WERI-Rb-1 (cell line): ENCODE measurements around the gene KANK4.

Experiments
- DNase-seq: peaks from one replicate; pipeline ENCODE4 v3.0.0-alpha.2; 2020
- H3K27ac ChIP-seq: fragments of 250-450 bp; sonication (Bioruptor Pico); 2 replicates; pipeline ENCODE4 v1.5.1; 2020; ENCODE audit warnings: mild to moderate bottlenecking, moderate library complexity
- H3K27me3 ChIP-seq: fragments of 250-450 bp; sonication (Bioruptor Pico); 2 replicates; pipeline ENCODE4 v1.5.1; 2021; ENCODE audit warnings: mild to moderate bottlenecking, low read depth, moderate library complexity; ENCODE audit not compliant: insufficient read depth, severe bottlenecking
- H3K36me3 ChIP-seq: fragments of 250-450 bp; sonication (Bioruptor Pico); 2 replicates; pipeline ENCODE4 v1.5.1; 2020; ENCODE audit warnings: mild to moderate bottlenecking, moderate library complexity
- H3K4me3 ChIP-seq: 2 replicates; pipeline ENCODE4 v1.5.1; 2011; ENCODE audit warnings: low read depth, mild to moderate bottlenecking, control low read depth, low read length
- H3K9me3 ChIP-seq: fragments of 250-450 bp; sonication (Bioruptor Pico); 2 replicates; pipeline ENCODE4 v1.5.1; 2021; ENCODE audit warnings: mild to moderate bottlenecking, moderate library complexity; ENCODE audit not compliant: severe bottlenecking
- TF ChIP-seq, protein P1 (sequence below): IDR thresholded peaks from 2 replicates; pipeline ENCODE4 v1.5.1; 2011; ENCODE audit warnings: low read depth, mild to moderate bottlenecking, control low read depth, inconsistent platforms, low read length

KANK4 gene

DNA sequence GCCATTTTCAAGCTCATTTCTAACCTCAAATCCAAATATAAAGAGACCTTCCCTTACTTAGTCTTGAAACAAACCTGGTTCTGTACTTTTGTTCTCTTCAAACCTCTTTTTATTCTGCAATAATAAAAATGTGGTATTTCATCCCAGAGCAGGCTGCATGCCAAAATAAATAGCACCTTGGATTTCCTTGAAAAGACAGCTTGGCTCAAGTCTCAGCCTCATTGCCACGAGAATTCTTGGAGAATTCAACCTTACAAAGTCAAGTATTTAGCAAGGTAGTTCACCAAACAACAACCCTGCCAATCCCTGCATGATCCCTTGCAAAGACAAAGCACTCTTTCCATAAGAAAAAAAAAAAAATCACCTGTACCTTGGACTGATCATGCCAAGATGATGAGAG, 33.8 kb downstream of the KANK4 start:
- Histone ChIP-seq H3K27me3 (no peaks in the 10 kb centered on the region), H3K9me3 (peaks cover 6% of the 10 kb centered on the region), H3K4me3 (no peak overlapping the region), H3K36me3 (peaks cover 2% of the 10 kb centered on the region; the same call in 1 of the 2 replicates), H3K27ac (no peak overlapping the region)
- TF ChIP-seq, protein P1, sequence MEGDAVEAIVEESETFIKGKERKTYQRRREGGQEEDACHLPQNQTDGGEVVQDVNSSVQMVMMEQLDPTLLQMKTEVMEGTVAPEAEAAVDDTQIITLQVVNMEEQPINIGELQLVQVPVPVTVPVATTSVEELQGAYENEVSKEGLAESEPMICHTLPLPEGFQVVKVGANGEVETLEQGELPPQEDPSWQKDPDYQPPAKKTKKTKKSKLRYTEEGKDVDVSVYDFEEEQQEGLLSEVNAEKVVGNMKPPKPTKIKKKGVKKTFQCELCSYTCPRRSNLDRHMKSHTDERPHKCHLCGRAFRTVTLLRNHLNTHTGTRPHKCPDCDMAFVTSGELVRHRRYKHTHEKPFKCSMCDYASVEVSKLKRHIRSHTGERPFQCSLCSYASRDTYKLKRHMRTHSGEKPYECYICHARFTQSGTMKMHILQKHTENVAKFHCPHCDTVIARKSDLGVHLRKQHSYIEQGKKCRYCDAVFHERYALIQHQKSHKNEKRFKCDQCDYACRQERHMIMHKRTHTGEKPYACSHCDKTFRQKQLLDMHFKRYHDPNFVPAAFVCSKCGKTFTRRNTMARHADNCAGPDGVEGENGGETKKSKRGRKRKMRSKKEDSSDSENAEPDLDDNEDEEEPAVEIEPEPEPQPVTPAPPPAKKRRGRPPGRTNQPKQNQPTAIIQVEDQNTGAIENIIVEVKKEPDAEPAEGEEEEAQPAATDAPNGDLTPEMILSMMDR: no peak
- DNase-seq: no peak

DNA sequence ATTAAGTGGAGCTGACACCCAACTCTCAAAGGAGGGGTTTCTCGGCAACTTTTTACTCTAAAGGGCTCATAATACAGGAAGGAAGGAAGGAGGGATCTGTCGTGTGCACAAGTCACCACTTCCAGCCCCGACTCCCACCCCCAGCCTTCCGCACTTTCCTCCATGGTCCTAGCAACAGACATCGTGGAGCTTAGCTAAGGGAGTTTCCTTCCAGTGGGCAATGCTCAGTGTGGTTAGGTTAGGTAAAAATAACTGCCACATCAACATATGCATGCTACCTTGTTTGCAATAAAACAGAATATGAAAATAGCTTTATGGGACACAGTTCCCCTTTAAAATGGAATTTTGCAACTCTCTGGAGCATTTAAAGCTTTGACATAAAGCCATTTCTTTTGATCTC, 35.2 kb downstream of the KANK4 start:
- Histone ChIP-seq H3K9me3 (peaks cover 6% of the 10 kb centered on the region), H3K27me3 (no peaks in the 10 kb centered on the region), H3K27ac (no peak overlapping the region), H3K4me3 (no peak overlapping the region), H3K36me3 (peaks cover 2% of the 10 kb centered on the region; the same call in 1 of the 2 replicates)
- TF ChIP-seq, protein P1: no peak
- no peak for DNase-seq

DNA sequence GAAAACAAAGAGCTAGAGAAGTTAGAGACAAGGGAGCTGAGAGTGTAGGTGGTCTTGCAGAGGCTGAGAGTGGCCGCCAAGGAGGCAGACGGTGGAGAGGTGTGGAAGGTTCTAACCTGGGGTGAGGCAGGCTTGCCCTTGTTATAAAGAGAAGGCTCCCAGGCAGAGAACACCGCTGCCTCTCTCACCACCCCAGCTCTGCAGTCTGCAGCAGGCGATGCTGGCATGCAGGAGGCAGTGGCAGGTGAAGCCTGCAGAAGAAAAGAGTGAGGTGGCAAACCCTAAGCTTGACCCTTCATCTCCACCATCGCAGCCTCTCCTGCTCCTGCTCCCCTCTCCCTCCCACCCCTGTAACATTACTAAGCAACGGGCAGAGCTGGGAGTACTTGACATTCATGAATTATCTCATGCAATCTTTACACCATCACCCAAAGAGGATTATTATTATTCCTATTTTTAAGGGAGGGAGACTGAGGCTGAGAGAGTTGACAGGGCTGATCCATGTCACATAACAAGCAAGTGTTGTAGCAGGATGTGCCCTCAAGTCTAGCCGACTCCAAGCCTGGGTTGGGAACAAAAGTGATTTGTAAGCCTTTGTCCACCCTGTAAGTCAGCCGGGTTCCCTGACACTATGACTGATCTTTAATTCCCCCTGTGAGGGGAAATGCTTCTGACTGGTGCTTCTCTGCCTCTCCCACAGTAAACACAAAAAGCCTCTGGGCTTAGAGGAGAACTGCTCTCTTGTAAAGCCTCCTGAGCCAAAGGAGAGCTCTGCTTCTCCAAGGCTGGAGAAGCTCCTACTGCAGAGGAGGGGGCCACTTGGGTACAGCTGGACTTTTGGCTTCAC, 36.1 kb downstream of the KANK4 start:
- no peak for DNase-seq
- Histone ChIP-seq H3K36me3 (peaks cover 2% of the 10 kb centered on the region; the same call in 1 of the 2 replicates), H3K9me3 (peaks cover 6% of the 10 kb centered on the region), H3K27ac (no peak overlapping the region), H3K27me3 (no peaks in the 10 kb centered on the region), H3K4me3 (no peak overlapping the region)
- TF ChIP-seq, protein P1: no peak

DNA sequence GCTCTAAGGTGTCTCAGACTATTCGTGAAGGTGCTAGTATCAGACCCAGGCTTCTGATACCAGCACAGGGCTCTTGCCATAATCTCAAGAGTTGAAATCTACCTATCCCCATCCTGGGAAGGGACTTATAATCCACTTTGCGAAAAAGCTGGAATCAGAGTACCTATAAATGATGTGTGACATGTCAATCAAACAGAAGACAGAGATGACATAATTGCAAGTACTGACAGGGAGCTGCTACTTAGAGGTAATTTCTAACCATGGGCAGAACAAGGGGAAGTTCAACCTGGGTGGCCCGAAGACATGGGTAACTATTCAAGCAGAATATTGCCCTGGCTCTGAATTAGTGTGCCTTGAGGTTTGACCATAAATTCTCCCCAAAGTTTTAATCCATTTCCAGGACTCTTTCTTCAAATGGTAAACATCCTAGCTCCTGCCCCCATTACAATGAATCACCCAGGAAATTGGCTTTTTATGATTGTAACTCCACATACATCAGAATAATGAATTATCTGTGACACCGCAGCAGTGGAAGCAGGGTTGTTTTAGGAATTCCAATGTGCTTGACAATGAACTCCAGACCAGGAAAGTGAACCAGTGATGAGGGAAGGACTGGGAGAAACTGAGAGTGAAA, 37.2 kb downstream of the KANK4 start:
- peaks cover 2% of the 10 kb centered on the region; the same call in 1 of the 2 replicates for H3K36me3 ChIP-seq
- H3K9me3 ChIP-seq: peaks cover 6% of the 10 kb centered on the region
- H3K27me3 ChIP-seq: no peaks in the 10 kb centered on the region
- DNase-seq: no peak
- H3K27ac ChIP-seq: no peak overlapping the region
- H3K4me3 ChIP-seq: no peak overlapping the region
- TF ChIP-seq, protein P1: no peak

DNA sequence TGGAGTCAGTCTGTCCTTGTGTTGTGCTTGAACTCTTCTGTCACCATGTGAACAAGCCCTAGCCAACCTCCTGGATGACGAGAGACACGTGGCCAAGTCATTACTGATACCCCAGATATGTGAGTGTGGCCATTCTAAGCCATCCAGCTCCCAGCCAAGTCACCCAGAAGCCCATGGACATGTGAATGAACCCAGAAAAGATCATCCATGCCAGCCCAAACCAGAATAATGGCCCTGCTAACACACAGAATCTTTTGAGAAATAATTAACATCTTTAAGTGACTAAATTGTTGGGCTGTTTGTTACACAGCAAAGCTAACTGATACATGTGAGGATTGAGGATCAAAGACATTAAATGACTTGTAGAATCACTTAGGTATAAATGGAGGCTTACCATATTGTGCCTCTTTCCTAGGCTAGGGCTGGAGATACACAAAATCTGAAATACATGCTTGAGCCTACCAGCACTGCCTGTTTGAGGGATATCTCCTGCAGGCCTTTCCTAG, 38.2 kb downstream of the KANK4 start:
- TF ChIP-seq, protein P1: no peak
- H3K4me3 ChIP-seq: no peak overlapping the region
- H3K9me3 ChIP-seq: peaks cover 6% of the 10 kb centered on the region
- H3K36me3 ChIP-seq: peaks cover 2% of the 10 kb centered on the region; the same call in 1 of the 2 replicates
- DNase-seq: no peak
- H3K27ac ChIP-seq: no peak overlapping the region
- no peaks in the 10 kb centered on the region for H3K27me3 ChIP-seq
